ENCODE data around the gene HOXA6.

- no peak for TF ChIP-seq PTBP1 (IDR thresholded peaks at IDR 0.05; ENCODE audit: low read depth, low read length)
- TF ChIP-seq ZEB2 (IDR thresholded peaks at IDR 0.05) = no peak
- no peak for TF ChIP-seq ZNF444 (CRISPR knock-in tag; IDR thresholded peaks at IDR 0.05)
- TF ChIP-seq SREBF1 (IDR thresholded peaks at IDR 0.05; ENCODE audit: borderline replicate concordance, low read depth, low read length) = no peak
- TF ChIP-seq SMAD3 (CRISPR knock-in tag; conservative IDR thresholded peaks at IDR 0.05) = no peak
- no peak for TF ChIP-seq SP1 (CRISPR knock-in tag; IDR thresholded peaks at IDR 0.05)
- TF ChIP-seq ZBTB8A (IDR thresholded peaks at IDR 0.05; ENCODE audit: partially characterized antibody) = no peak
- TF ChIP-seq ZKSCAN1 (IDR thresholded peaks at IDR 0.05; ENCODE audit: low read depth, low read length) = no peak
- no peak for TF ChIP-seq ARNT (IDR thresholded peaks at IDR 0.05)
- no peak for TF ChIP-seq NR2C2 (CRISPR knock-in tag; IDR thresholded peaks at IDR 0.05)
- no peak for TF ChIP-seq NR2C2 (tag; IDR thresholded peaks at IDR 0.05)
- TF ChIP-seq USF2 (CRISPR knock-in tag; IDR thresholded peaks at IDR 0.05) = no peak
- no peak for TF ChIP-seq E2F4 (CRISPR knock-in tag; IDR thresholded peaks at IDR 0.05; ENCODE audit: low read depth)
Observed at GRCh38 chr7:27144781-27145164, 2.8 kb downstream of the HOXA6 start.
